MCF 10A (cell line): ENCODE measurements around the gene RGS7BP. TPM values are rescaled to one million over a fixed set of nuclear protein-coding genes. Genes with fewer than 3 reads are reported as not detected.

Experiments used
- BruUV-seq: library from RNA; stranded (reverse); fragments of 400-500 nt; replicated peaks from 2 replicates; lab custom pipeline; 2021; lab: Mats Ljungman, UMichigan
- CTCF ChIA-PET: fragments of 300-600 bp; sonication (Branson Sonifier 250); formaldehyde crosslinking; extraction: SDS; loops from one replicate; lab custom pipeline; 2021; ENCODE audit warnings: antibody characterized with exemption, inconsistent platforms; lab: Yijun Ruan, JAX
- POLR2A ChIA-PET: fragments of 300-600, 350-650 bp; sonication (Branson Sonifier 250); formaldehyde crosslinking; extraction: SDS; loops from one replicate; lab custom pipeline; 2020; ENCODE audit warnings: antibody characterized with exemption, inconsistent platforms; lab: Yijun Ruan, JAX
- DNase-seq: peaks from one replicate; pipeline ENCODE4 v3.0.0-alpha.2; 2018; ENCODE audit not compliant: unreplicated experiment
- H3K27ac Mint-ChIP-seq: one replicate; pipeline ENCODE4 v1.8.0; 2022; ENCODE audit warnings: mild to moderate bottlenecking, low read depth, mixed read lengths; ENCODE audit not compliant: unreplicated experiment
- H3K27me3 Mint-ChIP-seq: one replicate; pipeline ENCODE4 v1.8.0; 2022; ENCODE audit warnings: mixed read lengths; ENCODE audit not compliant: insufficient read depth, unreplicated experiment
- H3K36me3 Mint-ChIP-seq: one replicate; pipeline ENCODE4 v1.8.0; 2022; ENCODE audit warnings: mild to moderate bottlenecking, moderate library complexity, mixed read lengths; ENCODE audit not compliant: insufficient read depth, unreplicated experiment
- H3K4me1 Mint-ChIP-seq: one replicate; pipeline ENCODE4 v1.8.0; 2022; ENCODE audit warnings: mixed read lengths; ENCODE audit not compliant: insufficient read depth, unreplicated experiment
- H3K4me3 Mint-ChIP-seq: one replicate; pipeline ENCODE4 v1.8.0; 2022; ENCODE audit warnings: mild to moderate bottlenecking, moderate library complexity, mixed read lengths; ENCODE audit not compliant: unreplicated experiment
- H3K9me3 Mint-ChIP-seq: one replicate; pipeline ENCODE4 v1.8.0; 2022; ENCODE audit warnings: mixed read lengths; ENCODE audit not compliant: unreplicated experiment
- CTCF ChIP-seq: fragments of 200-600 bp; IDR thresholded peaks from one replicate; pipeline ENCODE4 v1.8.0; 2022; ENCODE audit warnings: antibody characterized with exemption, mild to moderate bottlenecking; ENCODE audit not compliant: unreplicated experiment
- intact Hi-C: fragments of 100-400 bp; cut with micrococcal nuclease; formaldehyde crosslinking; loops from 2 replicates; pipeline ENCODE4 v1.14.1; 2022
- total RNA-seq: library from RNA; stranded (reverse); gene quantifications from 2 replicates; pipeline ENCODE4 v1.2.3, GENCODE V29; 2022

RGS7BP gene
- total RNA-seq, 1 experiment from 2014 or later, result not detected

DNA sequence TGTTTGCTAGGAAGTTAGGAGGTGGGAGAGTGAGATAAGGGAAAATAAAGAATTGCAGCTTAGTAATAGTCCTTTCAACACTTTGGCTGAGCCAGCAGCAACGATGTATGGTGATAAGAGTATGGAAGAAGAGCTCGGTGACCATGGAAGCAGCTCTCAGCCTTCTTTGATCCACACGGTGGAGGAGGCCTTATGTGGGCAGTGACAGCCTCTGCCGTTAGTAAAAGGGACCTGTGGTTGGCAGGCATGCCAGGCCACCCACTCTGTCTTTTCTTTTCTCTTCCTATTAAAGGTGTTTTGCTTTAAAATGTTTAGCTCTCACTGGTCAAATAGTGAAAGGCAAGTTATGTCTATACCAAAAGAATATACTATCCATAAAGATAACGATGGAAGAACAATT, 7.7 kb downstream of the RGS7BP start:
- POLR2A ChIA-PET, result no interaction called here
- intact Hi-C loops, result no loop called here
- Mint-ChIP-seq H3K27me3 (peaks cover 25% of the 10 kb centered on the region), H3K4me1 (no peaks in the 10 kb centered on the region), H3K9me3 (no peaks in the 10 kb centered on the region), H3K36me3 (no peaks in the 10 kb centered on the region), H3K27ac (no peak overlapping the region), H3K4me3 (no peak overlapping the region)
- DNase-seq, result no peak
- CTCF ChIA-PET, result interaction anchor here (0.8 kb wide), 1 partner anchor 1459 kb away, joined by 5 read pairs; no protein-coding TSS in a partner anchor
- no peak for TF ChIP-seq CTCF
- BruUV-seq, result no TSS peak

DNA sequence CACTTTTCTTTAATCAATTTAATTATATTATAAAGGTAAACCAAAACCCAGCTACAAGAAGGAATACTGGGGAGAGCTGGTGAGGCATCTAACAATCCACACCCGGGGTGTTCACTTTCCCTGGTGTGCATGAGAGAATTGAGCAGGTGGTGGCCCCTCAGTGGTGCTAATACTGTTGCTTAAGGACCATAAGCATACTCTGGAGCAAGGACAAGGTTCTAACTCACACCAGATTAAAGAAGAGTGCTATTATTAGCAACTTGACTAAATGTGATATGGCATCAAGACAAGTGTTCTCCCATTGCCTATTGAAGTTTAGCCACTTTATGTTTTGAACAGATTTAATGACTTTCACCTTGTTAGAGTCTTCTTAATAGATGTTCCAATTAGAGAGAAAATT, 8.8 kb downstream of the RGS7BP start:
- Mint-ChIP-seq H3K27me3 (peaks cover 13% of the 10 kb centered on the region), H3K36me3 (no peaks in the 10 kb centered on the region), H3K4me3 (no peak overlapping the region), H3K27ac (no peak overlapping the region), H3K9me3 (no peaks in the 10 kb centered on the region), H3K4me1 (no peaks in the 10 kb centered on the region)
- intact Hi-C loops, result no loop called here
- ChIA-PET POLR2A (no interaction called here), CTCF (interaction anchor here (0.9 kb wide), 1 partner anchor 1004 kb away, joined by 3 read pairs; no protein-coding TSS in a partner anchor)
- no peak for DNase-seq
- no TSS peak for BruUV-seq
- no peak for TF ChIP-seq CTCF

- H3K36me3 Mint-ChIP-seq, result no peaks in the 10 kb centered on the region
- POLR2A ChIA-PET, result no interaction called here
- no peaks in the 10 kb centered on the region for H3K4me1 Mint-ChIP-seq
- TF ChIP-seq CTCF, result no peak
- CTCF ChIA-PET, result no interaction called here
- intact Hi-C loops, result no loop called here
- BruUV-seq, result no TSS peak
- H3K27ac Mint-ChIP-seq, result no peak overlapping the region
- no peak for DNase-seq
- no peak overlapping the region for H3K4me3 Mint-ChIP-seq
- H3K27me3 Mint-ChIP-seq, result no peaks in the 10 kb centered on the region
- H3K9me3 Mint-ChIP-seq, result no peaks in the 10 kb centered on the region
Observed at GRCh38 chr5:64516216-64516615, 10.4 kb downstream of the RGS7BP start.

- no peaks in the 10 kb centered on the region for H3K9me3 Mint-ChIP-seq
- CTCF ChIA-PET, result no interaction called here
- H3K4me1 Mint-ChIP-seq, result no peaks in the 10 kb centered on the region
- intact Hi-C loops, result no loop called here
- no peak overlapping the region for H3K27ac Mint-ChIP-seq
- no peak overlapping the region for H3K4me3 Mint-ChIP-seq
- TF ChIP-seq CTCF, result no peak
- no TSS peak for BruUV-seq
- H3K27me3 Mint-ChIP-seq, result no peaks in the 10 kb centered on the region
- H3K36me3 Mint-ChIP-seq, result no peaks in the 10 kb centered on the region
- no peak for DNase-seq
- POLR2A ChIA-PET, result no interaction called here
Observed at GRCh38 chr5:64518793-64519192, 13.0 kb downstream of the RGS7BP start.
